ENCODE data around the gene ABCG4. TPM values are rescaled to one million over a fixed set of nuclear protein-coding genes. Genes with fewer than 3 reads are reported as not detected.
"Not testable (repeated sequence)": the region's sequence is repeated elsewhere in the genome, so short reads cannot be mapped to it uniquely, and the experiment has no call there.

Gene ABCG4
- total RNA-seq, 1 donor from 2014 or later = 0.31 TPM

- DNase-seq = no peak
These were observed 5.3 kb downstream of the ABCG4 start for GRCh38 chr11:119154178-119154577.

- DNase-seq = no peak
These were observed 7.1 kb downstream of the ABCG4 start for GRCh38 chr11:119155733-119156492.

- DNase-seq = no peak
These were observed 7.6 kb downstream of the ABCG4 start for GRCh38 chr11:119156496-119156895.

GRCh38 chr11:119157063-119157462, 8.2 kb downstream of the ABCG4 start:
- no peak for DNase-seq

- DNase-seq = no peak
These were observed 9.6 kb downstream of the ABCG4 start for GRCh38 chr11:119158467-119158866.

- no peak for DNase-seq
These were observed 11.3 kb downstream of the ABCG4 start for GRCh38 chr11:119160151-119160550.

GRCh38 chr11:119161871-119162270, 13.0 kb downstream of the ABCG4 start:
- no peak for DNase-seq

GRCh38 chr11:119166368-119167076, 17.7 kb downstream of the ABCG4 start:
- no peak for DNase-seq

- DNase-seq = not testable (repeated sequence)
These were observed 18.2 kb downstream of the ABCG4 start for GRCh38 chr11:119167077-119167458.

- DNase-seq = no peak
These were observed 19.1 kb downstream of the ABCG4 start for GRCh38 chr11:119167933-119168332.

GRCh38 chr11:119168471-119169281, 19.8 kb downstream of the ABCG4 start, which contains the start of gene NLRX1:
Gene NLRX1, plus strand, starts transcription at chr11:119168725. Its CDS starts 2,679 bp downstream, at chr11:119171404.
- peak; percentile 93 for DNase-seq

- DNase-seq = peak; percentile 74
These were observed 20.4 kb downstream of the ABCG4 start for GRCh38 chr11:119169282-119169719.

GRCh38 chr11:119172513-119172912, 23.7 kb downstream of the ABCG4 start:
- DNase-seq = no peak

GRCh38 chr11:119173453-119173852, 24.6 kb downstream of the ABCG4 start:
- DNase-seq = no peak

- DNase-seq = no peak
These were observed 26.7 kb downstream of the ABCG4 start for GRCh38 chr11:119175493-119176077.

GRCh38 chr11:119178166-119178680, 29.4 kb downstream of the ABCG4 start:
- DNase-seq = no peak

GRCh38 chr11:119179342-119179741, 30.5 kb downstream of the ABCG4 start:
- DNase-seq = no peak

- no peak for DNase-seq
These were observed 31.1 kb downstream of the ABCG4 start for GRCh38 chr11:119179983-119180382.

- no peak for DNase-seq
These were observed 32.2 kb downstream of the ABCG4 start for GRCh38 chr11:119180729-119181676.

- no peak for DNase-seq
These were observed 33.0 kb downstream of the ABCG4 start for GRCh38 chr11:119181677-119182412.
